KMS-11 (cell line): ENCODE results near the gene SNW1.

Source experiments
- H2AFZ ChIP-seq: fragments of 200-600 bp; sonication (generic); 2 replicates; pipeline ENCODE4 v1.6.1; 2016; ENCODE audit warnings: antibody characterized with exemption, mixed run types, low read depth
- H3K27ac ChIP-seq: fragments of 200-600 bp; sonication (generic); 2 replicates; pipeline ENCODE4 v1.6.1; 2016; ENCODE audit warnings: mild to moderate bottlenecking, mixed run types
- H3K27me3 ChIP-seq: fragments of 200-600 bp; sonication (generic); 2 replicates; pipeline ENCODE4 v1.6.1; 2017; ENCODE audit warnings: mild to moderate bottlenecking, low read depth, mixed run types, moderate library complexity; ENCODE audit not compliant: insufficient read depth
- H3K36me3 ChIP-seq: fragments of 200-600 bp; sonication (generic); 2 replicates; pipeline ENCODE4 v1.6.1; 2017; ENCODE audit warnings: mild to moderate bottlenecking, mixed run types; ENCODE audit not compliant: insufficient read depth
- H3K4me1 ChIP-seq: fragments of 200-600 bp; sonication (generic); 2 replicates; pipeline ENCODE4 v1.6.1; 2016; ENCODE audit warnings: mild to moderate bottlenecking, low read depth, mixed run types; ENCODE audit not compliant: poor library complexity, severe bottlenecking
- H3K4me2 ChIP-seq: fragments of 200-600 bp; sonication (generic); 2 replicates; pipeline ENCODE4 v1.7.0; 2016; ENCODE audit warnings: mild to moderate bottlenecking, mixed run types
- H3K4me3 ChIP-seq: fragments of 200-600 bp; sonication (generic); IDR thresholded peaks from 2 replicates; pipeline ENCODE4 v1.6.1; 2017; ENCODE audit warnings: low read depth, low read length, mixed read lengths; ENCODE audit not compliant: insufficient read depth
- H3K79me2 ChIP-seq: fragments of 200-600 bp; sonication (generic); 2 replicates; pipeline ENCODE4 v1.6.1; 2016; ENCODE audit warnings: low read depth, mixed run types; ENCODE audit not compliant: insufficient read depth
- H3K9ac ChIP-seq: fragments of 200-600 bp; sonication (generic); 2 replicates; pipeline ENCODE4 v1.6.1; 2016; ENCODE audit warnings: mild to moderate bottlenecking, mixed run types
- H4K20me1 ChIP-seq: fragments of 200-600 bp; sonication (generic); 2 replicates; pipeline ENCODE4 v1.6.1; 2016; ENCODE audit warnings: mild to moderate bottlenecking, mixed run types; ENCODE audit not compliant: insufficient read depth
- TF ChIP-seq, protein P1 (sequence below): fragments of 200-600 bp; sonication (generic); conservative IDR thresholded peaks from 2 replicates; pipeline ENCODE4 v1.6.1; 2017; ENCODE audit warnings: low read depth, mild to moderate bottlenecking, antibody characterized with exemption, low read length, moderate library complexity, mixed read lengths

The SNW1 gene

DNA sequence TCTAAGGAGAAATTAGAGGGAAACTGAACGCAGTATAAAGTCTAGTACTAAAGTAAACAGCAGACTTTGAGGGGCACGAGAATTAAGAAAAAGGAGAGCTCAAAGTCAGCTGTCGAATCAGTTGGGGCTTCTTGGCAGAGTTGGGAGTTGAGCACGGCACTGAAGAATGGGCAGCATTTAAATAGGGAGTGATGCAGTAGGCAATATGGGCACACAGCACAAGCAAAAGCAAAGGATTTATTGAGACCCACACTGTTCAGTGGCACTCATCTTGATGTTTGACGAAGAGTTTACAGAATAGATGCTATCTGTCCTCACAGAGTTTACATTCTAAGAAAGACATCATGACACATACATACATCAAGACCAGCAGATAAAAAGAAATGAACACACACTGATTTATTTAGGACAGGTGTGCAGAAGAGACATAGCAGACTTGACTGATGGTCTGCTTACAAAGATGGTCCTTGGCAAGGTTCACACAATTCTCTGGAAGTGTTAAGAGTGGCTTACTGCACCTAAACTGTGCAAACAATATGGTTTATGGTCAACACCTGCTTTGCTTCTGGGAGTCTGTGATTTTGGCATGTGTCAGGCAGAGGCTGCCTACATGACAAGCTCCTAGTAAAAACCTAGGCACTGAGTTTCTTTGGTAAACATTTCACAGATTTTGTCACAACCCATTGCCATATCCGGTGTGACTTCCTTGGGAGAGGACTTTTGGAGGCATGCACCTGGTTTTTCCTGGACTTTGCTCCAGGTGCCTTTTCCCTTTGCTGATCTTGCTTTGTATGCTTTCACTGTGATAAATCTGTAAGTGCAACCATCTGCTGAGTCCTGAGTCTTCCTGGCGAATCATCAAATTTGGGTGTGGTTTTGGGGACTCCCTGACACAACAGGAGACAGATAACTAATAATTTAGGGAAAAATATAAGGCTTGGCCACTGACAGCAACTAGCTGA is 79.5 kb downstream of the SNW1 start:
- Histone ChIP-seq H3K4me3 (no peak overlapping the region), H3K4me1 (peaks cover 12% of the 10 kb centered on the region), H3K9ac (no peak overlapping the region), H2AFZ (no peak overlapping the region), H3K27ac (no peak overlapping the region), H3K79me2 (no peaks in the 10 kb centered on the region), H3K36me3 (no peaks in the 10 kb centered on the region), H4K20me1 (no peaks in the 10 kb centered on the region), H3K4me2 (no peak overlapping the region), H3K27me3 (no peaks in the 10 kb centered on the region)
- TF ChIP-seq, protein P1, sequence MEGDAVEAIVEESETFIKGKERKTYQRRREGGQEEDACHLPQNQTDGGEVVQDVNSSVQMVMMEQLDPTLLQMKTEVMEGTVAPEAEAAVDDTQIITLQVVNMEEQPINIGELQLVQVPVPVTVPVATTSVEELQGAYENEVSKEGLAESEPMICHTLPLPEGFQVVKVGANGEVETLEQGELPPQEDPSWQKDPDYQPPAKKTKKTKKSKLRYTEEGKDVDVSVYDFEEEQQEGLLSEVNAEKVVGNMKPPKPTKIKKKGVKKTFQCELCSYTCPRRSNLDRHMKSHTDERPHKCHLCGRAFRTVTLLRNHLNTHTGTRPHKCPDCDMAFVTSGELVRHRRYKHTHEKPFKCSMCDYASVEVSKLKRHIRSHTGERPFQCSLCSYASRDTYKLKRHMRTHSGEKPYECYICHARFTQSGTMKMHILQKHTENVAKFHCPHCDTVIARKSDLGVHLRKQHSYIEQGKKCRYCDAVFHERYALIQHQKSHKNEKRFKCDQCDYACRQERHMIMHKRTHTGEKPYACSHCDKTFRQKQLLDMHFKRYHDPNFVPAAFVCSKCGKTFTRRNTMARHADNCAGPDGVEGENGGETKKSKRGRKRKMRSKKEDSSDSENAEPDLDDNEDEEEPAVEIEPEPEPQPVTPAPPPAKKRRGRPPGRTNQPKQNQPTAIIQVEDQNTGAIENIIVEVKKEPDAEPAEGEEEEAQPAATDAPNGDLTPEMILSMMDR, result no peak

DNA sequence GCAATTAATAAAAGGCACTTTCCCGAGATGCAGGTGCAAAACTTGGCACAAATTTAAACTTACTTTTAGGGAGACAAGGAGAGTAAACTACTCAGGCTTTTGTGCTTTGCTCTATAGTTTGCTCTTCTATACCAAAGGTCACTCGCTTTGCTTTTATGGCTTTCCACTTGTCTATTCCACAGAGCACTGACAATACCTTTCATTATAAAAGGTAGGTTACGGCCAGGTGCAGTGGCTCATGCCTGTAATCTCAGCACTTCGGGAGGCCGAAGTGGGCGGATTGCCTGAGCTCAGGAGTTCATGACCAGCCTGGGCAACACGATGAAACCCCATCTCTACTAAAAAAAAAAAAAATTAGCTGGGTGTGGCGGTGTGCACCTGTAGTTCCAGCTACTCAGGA is 86.0 kb downstream of the SNW1 start:
- H4K20me1 ChIP-seq, result no peaks in the 10 kb centered on the region
- no peak overlapping the region for H3K27ac ChIP-seq
- no peak overlapping the region for H2AFZ ChIP-seq
- no peaks in the 10 kb centered on the region for H3K79me2 ChIP-seq
- no peaks in the 10 kb centered on the region for H3K27me3 ChIP-seq
- no peak overlapping the region for H3K4me3 ChIP-seq
- H3K4me1 ChIP-seq, result no peaks in the 10 kb centered on the region
- H3K9ac ChIP-seq, result no peak overlapping the region
- TF ChIP-seq, protein P1, result no peak
- H3K36me3 ChIP-seq, result no peaks in the 10 kb centered on the region
- no peak overlapping the region for H3K4me2 ChIP-seq

DNA sequence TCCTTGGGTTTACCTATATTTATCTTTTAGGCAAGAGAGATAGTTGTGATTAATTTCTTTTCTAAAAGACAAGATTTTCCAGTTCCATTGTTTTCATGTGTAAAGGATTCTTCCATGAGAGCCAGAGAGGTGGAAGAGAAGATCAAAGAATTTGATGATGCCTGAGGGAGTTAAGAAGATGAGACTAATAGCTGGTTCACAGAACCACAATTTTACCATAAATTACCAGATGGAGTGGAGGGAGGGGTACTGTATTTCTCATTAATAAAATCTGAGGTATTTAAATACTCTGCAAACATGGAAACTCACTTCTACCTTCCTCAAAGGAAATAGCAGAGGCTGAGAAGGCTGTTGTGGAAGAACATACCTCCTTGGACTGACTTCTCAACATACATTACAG is 87.8 kb downstream of the SNW1 start:
- Histone ChIP-seq H4K20me1 (no peaks in the 10 kb centered on the region), H3K36me3 (no peaks in the 10 kb centered on the region), H3K4me2 (no peak overlapping the region), H3K4me1 (no peaks in the 10 kb centered on the region), H3K4me3 (no peak overlapping the region), H2AFZ (no peak overlapping the region), H3K27me3 (no peaks in the 10 kb centered on the region), H3K9ac (no peak overlapping the region), H3K79me2 (no peaks in the 10 kb centered on the region), H3K27ac (no peak overlapping the region)
- TF ChIP-seq, protein P1, result no peak
